Activated naive CD4-positive, alpha-beta T cell treated with anti-CD3 and anti-CD28 coated beads, Interleukin-2, amount 50 U/mL, for 72 hours (primary cell): ENCODE results near the gene NUP153. TPM values are rescaled to one million over a fixed set of nuclear protein-coding genes. Genes with fewer than 3 reads are reported as not detected.
"Not testable (repeated sequence)": the region's sequence is repeated elsewhere in the genome, so short reads cannot be mapped to it uniquely, and the experiment has no call there.

Source experiments
- ATAC-seq, 2 donors: fragments of 150-1000 bp; cut with Tn5 transposase; 2 replicates each; pipeline ENCODE4 v1.10.0; 2021; ENCODE audit warnings: mild to moderate bottlenecking in 2 of 2, moderate library complexity in 2 of 2
- DNase-seq, 2 donors: peaks; one replicate each; pipeline ENCODE4 v3.0.0; 2021 to 2022; ENCODE audit warnings: low spot score in 2 of 2
- H3K27ac Mint-ChIP-seq, 2 donors: one replicate each; pipeline ENCODE4 v1.8.0; 2022; ENCODE audit warnings: mild to moderate bottlenecking in 2 of 2, mixed read lengths in 2 of 2
- H3K36me3 Mint-ChIP-seq, 2 donors: one replicate each; pipeline ENCODE4 v1.8.0; 2022; ENCODE audit warnings: mixed read lengths in 2 of 2
- H3K9me3 Mint-ChIP-seq, 2 donors: one replicate each; pipeline ENCODE4 v1.8.0; 2022; ENCODE audit warnings: mixed read lengths in 2 of 2
- total RNA-seq, 2 donors: library from RNA; stranded (reverse); gene quantifications; one replicate each; pipeline ENCODE4 v1.2.3, GENCODE V29; 2022

Gene NUP153
- total RNA-seq, 2 donors from 2014 or later, result 77.3 to 84.8 TPM

DNA sequence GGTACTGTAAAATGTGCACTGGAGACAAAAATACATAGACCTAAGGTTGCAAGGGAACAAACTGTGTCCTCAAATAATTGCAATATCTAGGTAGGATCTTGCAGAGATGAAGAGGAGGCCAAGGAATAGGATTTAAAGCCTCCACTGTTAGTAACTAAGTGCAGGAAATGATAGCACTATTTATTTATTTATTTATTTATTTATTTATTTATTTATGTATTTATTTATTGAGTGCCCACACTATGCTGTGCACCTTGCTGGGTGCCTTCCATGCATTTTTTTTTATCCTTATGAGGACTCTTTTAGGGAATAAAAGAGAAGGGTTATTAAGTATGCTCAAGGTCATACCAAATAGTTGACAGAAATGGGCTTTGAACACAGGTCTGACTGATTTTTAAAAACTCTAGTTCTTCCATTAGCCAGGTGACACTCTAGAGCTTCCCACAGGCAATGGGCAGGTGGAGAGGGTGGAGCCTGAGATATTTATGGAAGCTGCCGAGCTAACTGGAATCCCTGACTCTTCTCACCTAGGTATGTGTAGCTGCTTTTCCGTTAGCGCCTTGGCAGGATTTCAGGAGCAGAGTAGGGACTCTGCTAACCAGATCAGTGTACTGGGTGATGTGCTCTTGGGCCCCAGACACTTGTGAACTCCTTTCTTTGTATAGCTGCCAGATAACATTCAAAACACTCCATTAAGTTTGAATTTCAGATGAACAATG lies 12.8 kb upstream of the NUP153 start:
- peaks cover 0 to 4% of the 10 kb centered on the region in 2 donors for H3K9me3 Mint-ChIP-seq
- ATAC-seq, result no peak
- H3K27ac Mint-ChIP-seq, result no peak overlapping the region
- DNase-seq, result no peak
- H3K36me3 Mint-ChIP-seq, result no peaks in the 10 kb centered on the region

DNA sequence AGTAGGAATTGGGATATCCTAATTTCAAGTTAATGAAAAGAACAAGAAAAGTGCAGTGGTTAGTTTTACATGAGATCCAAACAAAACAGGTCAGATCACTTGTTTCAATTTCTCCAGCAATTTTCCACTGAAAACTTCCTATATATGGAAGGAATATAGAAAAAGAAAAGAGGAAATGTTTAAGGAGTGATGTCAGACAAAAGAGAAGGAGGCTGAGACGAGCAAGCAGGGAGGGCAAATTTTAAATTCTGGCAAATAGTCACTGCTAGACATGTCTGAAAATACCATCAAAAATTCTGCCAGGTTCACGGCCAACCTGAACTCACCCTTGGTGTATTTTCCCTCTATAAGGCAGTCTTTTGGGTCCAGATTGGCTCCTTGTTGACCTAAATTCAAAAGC lies 9.5 kb upstream of the NUP153 start:
- no peak for ATAC-seq
- no peak for DNase-seq
- Mint-ChIP-seq H3K9me3 (peaks cover 0 to 4% of the 10 kb centered on the region in 2 donors), H3K27ac (no peak overlapping the region), H3K36me3 (no peaks in the 10 kb centered on the region)

DNA sequence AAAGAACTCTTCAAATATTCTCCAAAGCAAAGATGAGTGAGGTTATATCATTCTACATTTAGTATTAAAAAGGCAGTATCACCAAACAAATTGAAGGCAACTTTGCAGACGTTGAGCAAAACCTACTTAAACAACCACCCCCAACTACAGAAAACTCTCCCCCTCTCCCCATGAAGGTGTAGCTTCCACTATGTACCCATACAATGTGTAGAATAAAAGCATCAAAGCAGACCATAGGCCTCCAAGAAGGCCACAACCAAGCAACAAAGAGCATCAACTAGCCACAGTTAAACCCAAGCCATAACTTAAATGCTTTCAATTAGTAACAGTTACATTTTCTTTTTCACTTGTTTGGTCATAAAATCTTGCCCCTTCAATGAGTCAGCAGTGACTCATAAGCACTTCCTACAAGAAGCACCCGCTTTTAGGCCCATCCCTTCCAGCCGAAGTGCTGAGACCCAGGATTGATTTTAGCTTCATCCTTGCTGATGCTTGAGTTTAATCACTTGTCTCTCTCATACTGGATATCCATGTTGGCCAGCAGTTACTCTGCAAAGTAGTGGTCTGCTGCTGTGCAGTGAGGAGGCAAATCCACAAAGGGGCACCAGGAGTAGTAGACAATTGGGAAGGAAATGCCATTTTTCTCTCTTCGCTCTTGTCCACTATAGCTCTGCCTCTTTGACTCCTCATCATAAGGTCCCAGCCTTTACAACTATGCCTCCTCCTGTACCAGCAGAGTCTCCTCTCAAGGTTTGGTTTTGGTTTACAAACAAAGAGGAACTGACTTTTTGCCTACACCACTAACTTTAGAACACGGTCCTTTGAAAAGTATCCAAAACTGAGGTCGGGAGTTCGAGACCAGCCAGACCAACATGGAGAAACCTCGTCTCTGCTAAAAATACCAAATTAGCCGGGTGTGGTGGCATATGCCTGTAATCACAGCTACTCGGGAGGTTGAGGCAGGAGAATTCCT lies 8.4 kb upstream of the NUP153 start:
- ATAC-seq (peak; percentile 94 to 95), DNase-seq (peak in 1 of 2 donors; percentile 32)
- Mint-ChIP-seq H3K9me3 (peaks cover 0 to 4% of the 10 kb centered on the region in 2 donors), H3K36me3 (no peaks in the 10 kb centered on the region), H3K27ac (peak overlapping the region; percentile 31 to 52)

DNA sequence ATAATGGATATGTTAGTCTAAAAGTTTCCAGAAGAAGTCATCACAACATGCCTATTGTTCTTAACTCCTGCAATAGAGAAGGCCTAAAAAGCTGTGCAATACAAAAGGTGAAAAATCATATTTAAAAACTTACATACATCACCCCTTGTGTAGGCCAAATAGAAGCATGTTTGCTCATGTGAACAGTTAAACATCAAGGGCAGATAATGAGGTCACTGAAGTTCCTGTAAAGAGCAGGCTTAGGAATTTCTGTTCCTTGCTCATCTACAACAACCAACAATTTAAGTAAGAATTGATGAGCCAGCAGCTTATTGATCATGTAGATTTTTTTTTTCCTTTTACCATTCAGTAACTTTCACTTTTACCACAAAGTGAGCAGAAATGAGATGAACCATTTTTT lies 7.5 kb upstream of the NUP153 start:
- Mint-ChIP-seq H3K36me3 (peaks cover 3 to 5% of the 10 kb centered on the region in 2 donors), H3K9me3 (peaks cover 0 to 4% of the 10 kb centered on the region in 2 donors), H3K27ac (no peak overlapping the region)
- no peak for DNase-seq
- no peak for ATAC-seq

DNA sequence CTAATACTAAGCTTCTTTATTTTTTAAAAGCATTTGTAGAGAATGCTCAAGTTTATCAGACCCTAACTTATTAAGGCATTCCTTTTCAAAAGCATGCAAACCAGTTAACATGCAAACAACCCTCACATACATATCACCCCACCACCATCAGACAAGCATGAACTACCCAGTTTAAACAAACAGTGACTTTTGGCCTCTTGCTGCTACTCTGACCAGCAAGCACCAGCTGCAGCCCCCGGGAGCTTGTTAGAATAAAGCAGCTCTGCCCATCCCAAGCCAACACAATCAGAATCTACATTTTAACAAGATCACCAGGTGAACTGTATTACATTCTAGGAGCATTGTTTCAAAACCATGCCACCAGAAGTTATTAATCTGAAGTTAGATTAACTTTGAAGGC lies 5.9 kb upstream of the NUP153 start:
- H3K9me3 Mint-ChIP-seq, result peaks cover 0 to 4% of the 10 kb centered on the region in 2 donors
- no peak overlapping the region for H3K27ac Mint-ChIP-seq
- DNase-seq (no peak), ATAC-seq (no peak)
- peaks cover 8 to 17% of the 10 kb centered on the region in 2 donors for H3K36me3 Mint-ChIP-seq

DNA sequence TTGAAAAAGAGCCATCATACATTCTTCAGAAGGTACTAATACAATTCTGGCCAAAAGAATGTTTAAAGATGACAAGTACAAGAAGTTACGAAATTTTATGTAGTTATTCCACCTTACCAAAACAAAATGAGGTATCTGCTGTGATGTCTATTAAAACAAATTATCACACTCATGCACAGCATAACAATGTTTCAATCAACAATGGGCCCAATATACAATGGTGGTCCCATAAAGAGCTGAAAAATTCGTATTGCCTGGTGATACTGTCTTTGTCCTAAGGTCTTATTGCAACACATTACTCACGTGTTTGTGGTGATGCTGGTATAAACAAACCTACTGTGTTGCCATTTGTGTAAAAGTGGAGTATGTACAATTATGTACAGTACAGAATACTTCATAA lies 3.6 kb upstream of the NUP153 start:
- peaks cover 23 to 26% of the 10 kb centered on the region in 2 donors for H3K36me3 Mint-ChIP-seq

DNA sequence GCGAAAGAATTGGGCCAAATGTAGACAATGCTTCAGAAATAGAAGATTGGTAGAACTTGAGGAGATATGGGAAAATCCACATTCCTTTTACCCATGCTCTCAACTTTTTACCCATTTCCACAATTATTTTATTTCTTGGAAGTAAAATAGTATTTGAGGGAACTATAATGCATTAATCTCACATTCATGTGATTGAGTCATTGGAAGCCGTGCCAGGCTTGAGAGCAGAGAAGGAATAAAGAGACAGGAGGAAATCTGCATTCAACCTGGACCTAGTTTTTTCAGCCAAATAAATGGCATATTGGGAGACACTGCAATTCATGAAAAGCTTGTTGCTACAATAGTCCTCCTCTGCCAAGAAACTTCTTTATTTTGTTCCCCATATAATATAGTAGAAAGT lies 2.8 kb upstream of the NUP153 start:
- H3K9me3 Mint-ChIP-seq, result no peaks in the 10 kb centered on the region
- peak overlapping the region in 1 of 2 donors; percentile 51 for H3K27ac Mint-ChIP-seq
- peaks cover 23 to 28% of the 10 kb centered on the region in 2 donors for H3K36me3 Mint-ChIP-seq
- DNase-seq (no peak), ATAC-seq (no peak)

More for the DNA sequence above, 3.6 kb upstream of the NUP153 start:
- Mint-ChIP-seq H3K9me3 (peaks cover 0 to 4% of the 10 kb centered on the region in 2 donors), H3K27ac (no peak overlapping the region)
- DNase-seq (no peak), ATAC-seq (no peak)

DNA sequence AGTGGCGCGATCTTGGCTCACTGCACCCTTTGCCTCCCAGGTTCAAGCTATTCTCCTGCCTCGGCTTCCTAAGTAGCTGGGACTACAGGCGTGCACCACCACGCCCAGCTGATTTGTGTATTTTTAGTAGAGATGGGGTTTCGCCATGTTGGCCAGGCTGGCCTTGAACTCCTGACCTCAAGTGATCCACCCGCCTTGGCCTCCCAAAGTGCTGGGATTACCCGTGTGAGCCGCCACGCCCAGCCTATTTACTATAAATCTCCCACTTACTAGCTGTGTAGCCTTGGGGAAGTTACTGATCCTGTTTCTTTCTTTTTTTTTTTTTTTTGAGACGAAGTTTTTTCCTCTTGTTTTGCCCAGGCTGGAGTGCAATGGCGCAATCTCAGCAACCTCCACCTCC lies 1.3 kb upstream of the NUP153 start:
- H3K9me3 Mint-ChIP-seq, ATAC-seq, DNase-seq: not testable (repeated sequence)
- Mint-ChIP-seq H3K27ac (peak overlapping the region in 1 of 2 donors; percentile 98), H3K36me3 (peaks cover 23 to 34% of the 10 kb centered on the region in 2 donors)

DNA sequence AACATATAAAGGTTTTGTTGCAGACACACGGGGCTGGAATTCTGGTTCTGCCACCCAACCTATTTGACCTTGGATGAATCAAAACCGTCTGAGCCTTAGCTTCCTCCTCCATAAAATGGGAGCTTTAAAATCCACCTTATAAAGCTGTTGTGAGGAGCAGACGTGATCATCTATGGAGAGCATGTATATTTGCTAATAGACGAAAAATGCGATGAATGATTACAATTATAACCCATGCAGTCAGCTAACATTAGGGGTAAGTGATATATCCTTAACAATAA lies 586 bp upstream of the NUP153 start:
- DNase-seq, result no peak
- Mint-ChIP-seq H3K27ac (peak overlapping the region; percentile 98 to 100), H3K9me3 (no peaks in the 10 kb centered on the region), H3K36me3 (peaks cover 23 to 36% of the 10 kb centered on the region in 2 donors)
- ATAC-seq, result no peak

DNA sequence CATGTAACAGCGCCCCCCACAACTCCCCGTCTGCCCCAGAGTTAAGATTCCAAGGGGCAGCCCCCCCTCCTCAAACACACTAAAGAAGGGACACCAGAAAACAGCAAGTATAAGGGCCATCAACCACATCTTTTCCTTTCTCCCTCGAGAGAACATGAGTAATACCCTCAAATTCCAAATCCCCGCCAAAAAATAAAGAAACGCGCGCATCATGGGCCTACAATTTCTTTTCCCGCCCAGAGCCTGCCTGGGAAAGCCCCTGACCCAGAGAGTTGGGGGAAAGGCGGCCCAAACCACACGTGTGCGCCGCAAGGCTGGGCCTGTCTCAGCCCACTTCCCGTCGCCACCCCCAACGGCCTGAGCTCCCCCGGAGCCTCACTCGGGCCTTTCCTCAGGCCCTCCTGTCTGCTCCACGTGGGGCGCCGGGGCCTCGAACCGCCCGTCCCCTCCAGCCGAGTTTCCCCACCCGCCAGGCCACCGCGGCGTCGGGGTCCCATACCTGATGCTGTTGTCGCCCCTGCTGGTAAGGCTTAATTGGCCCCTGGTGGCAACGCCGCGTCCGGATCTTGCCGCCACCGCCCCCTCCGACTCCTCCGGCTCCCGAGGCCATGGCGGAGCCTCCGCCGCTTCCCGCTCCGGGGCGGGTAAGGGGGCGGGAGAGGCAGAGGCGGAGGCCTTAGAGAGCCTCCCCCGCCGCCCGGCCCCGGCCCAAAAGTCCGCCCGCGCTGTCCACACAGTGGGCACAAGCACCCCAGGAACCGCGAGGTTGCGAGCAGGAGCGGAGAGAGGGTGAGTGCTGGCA lies 746 bp downstream of the NUP153 start:
- Mint-ChIP-seq H3K9me3 (no peaks in the 10 kb centered on the region), H3K27ac (peak overlapping the region; percentile 98 to 99), H3K36me3 (peaks cover 23 to 40% of the 10 kb centered on the region in 2 donors)
- peak; percentile 86 to 93 for DNase-seq
- ATAC-seq, result peak; percentile 77

DNA sequence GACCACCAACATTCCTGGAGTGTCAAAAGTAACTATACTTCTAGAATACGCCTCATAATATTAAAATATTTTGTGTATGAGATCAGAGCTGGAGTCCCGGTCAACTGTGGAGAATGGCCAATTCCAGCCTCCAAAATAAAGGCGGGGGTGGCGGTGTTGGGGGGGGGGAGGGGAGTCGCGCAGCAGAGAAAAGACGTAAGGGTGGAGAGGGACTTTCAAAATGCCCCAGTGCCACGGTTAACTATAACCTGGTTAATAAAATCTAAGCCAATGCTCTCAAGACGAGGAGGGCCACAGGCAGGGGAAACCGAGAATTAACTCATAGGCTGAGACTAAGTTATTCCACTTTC lies 1.3 kb downstream of the NUP153 start:
- peaks cover 23 to 40% of the 10 kb centered on the region in 2 donors for H3K36me3 Mint-ChIP-seq
- no peaks in the 10 kb centered on the region for H3K9me3 Mint-ChIP-seq
- H3K27ac Mint-ChIP-seq, result peak overlapping the region; percentile 98 to 99
- no peak for DNase-seq
- ATAC-seq, result no peak

DNA sequence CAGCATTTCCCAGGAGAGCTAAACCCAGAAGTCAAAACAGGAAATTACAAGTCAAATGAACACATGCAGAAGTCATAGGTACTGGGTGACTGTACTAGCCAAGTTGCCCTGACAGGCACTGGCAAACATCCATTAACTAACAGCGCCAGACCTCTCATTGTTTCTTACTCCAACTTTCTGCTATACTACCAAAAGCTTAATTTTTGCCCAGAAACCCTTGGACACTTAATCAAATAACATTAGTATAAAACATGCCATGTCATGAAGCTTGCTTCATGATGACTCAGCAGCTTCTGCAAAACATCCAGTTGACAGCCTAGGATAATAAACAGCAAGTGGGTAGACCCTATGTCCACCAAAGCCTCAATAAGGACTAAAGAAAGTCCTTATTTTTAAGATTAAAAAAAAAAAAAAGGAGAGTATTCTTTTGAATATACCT lies 3.5 kb downstream of the NUP153 start:
- ATAC-seq, result no peak
- Mint-ChIP-seq H3K9me3 (no peaks in the 10 kb centered on the region), H3K27ac (peak overlapping the region; percentile 92 to 99), H3K36me3 (peaks cover 15 to 27% of the 10 kb centered on the region in 2 donors)
- DNase-seq, result peak in 1 of 2 donors; percentile 20

DNA sequence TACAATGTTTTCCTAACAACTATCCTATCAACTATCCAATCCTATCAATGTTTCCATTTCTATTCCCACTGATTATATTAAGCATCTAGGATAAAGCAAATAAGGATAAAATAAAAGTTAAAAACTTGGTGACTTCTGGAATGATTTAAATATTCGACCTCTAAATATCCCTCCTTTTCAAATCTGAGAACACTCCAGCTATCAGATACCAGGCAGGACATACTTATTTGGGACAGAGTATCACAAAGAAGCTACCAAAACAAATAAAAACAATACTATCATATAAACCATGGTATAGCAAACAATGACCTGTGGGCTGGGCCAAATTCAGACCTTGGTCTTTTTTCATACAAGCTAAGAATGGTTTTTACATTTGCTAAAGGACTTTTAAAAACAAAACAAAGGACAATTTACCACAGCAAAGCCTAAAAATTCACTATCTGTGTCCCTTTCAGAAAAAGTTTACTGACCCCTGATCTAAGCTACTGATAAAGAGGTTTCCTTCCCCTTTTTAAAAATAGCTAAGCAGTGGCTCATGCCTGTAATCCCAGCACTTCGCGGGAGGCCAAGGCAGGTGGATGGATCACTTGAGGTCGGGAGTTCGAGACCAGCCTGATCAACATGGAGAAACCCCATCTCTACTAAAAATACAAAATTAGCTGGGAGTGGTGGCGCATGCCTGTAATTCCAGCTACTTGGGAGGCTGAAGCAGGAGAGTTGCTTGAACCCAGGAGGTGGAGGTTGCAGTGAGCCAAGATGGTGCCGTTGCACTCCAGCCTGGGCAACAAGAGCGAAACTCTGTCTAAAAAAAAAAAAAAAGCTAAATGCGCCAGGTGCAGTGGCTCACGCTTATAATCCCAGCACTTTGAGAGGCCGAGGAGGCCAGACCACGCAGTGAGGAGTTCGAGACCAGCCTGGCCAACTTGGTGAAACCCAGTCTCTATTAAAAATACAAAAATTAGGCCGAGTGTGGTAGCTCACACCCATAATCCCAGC lies 6.0 kb downstream of the NUP153 start:
- no peak for DNase-seq
- Mint-ChIP-seq H3K27ac (peak overlapping the region; percentile 25 to 50), H3K9me3 (no peaks in the 10 kb centered on the region), H3K36me3 (peaks cover 7 to 20% of the 10 kb centered on the region in 2 donors)
- ATAC-seq, result no peak

DNA sequence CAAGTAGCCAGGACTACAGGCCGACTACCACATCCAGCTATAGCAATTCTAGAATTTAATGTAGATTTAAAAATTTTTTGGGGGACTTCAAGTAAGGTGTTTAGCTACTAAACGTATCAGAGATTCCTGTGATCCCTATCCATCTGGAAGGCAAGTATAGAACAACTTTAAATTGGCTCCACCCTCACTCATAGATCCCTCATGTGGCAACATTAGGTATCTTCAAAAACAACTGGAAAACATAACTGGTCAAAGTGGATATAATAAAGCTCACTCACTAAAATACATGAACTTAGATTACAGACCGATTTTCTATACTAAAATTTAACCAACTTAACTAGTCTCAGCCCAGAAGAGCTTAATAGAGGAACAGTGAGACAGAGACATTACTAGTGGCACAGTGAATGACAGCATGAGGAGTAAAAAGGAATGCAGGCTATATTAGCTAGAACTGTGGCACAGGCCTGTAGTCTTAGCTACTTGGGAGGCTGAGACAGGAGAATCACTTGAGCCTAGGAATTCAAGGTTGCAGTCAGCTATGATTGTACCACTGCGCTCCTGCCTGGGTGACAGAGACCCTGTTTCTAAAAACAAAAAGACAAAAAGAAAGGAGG lies 14.7 kb downstream of the NUP153 start:
- no peaks in the 10 kb centered on the region for H3K9me3 Mint-ChIP-seq
- DNase-seq, result no peak
- peak overlapping the region in 1 of 2 donors; percentile 55 for H3K27ac Mint-ChIP-seq
- ATAC-seq, result no peak
- H3K36me3 Mint-ChIP-seq, result peaks cover 4 to 21% of the 10 kb centered on the region in 2 donors

DNA sequence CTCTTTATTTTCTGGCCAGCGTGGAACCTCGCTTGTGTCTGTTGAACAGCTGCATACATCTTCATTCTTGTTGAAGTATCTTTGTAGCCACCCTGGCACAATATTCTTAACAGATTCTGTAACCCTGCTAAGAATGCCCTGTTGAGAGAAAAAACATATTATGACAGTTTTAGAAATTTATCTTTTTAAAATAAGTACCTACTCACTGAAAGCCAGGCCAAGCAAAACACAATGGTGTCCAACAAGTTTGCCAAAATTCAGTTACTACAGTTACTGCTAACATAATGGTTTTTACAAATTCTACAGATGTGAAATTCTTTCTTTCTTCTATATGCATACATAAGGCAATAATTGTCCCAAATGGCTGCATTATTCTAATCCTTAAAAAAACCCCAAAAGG lies 18.2 kb downstream of the NUP153 start:
- Mint-ChIP-seq H3K9me3 (no peaks in the 10 kb centered on the region), H3K36me3 (peaks cover 15 to 31% of the 10 kb centered on the region in 2 donors), H3K27ac (no peak overlapping the region)
- ATAC-seq (no peak), DNase-seq (no peak)
